C4-2B (cell line): Measurements from ENCODE around the gene ARHGAP42.

Source experiments
- ZFX ChIP-seq: fragments of 450-650 bp; IDR thresholded peaks from 2 replicates; pipeline ENCODE4 v1.6.1; 2017
- TF ChIP-seq, protein P1 (sequence below): fragments of 450-650 bp; conservative IDR thresholded peaks from 2 replicates; pipeline ENCODE4 v1.5.1; 2017; ENCODE audit warnings: mild to moderate bottlenecking

DNA sequence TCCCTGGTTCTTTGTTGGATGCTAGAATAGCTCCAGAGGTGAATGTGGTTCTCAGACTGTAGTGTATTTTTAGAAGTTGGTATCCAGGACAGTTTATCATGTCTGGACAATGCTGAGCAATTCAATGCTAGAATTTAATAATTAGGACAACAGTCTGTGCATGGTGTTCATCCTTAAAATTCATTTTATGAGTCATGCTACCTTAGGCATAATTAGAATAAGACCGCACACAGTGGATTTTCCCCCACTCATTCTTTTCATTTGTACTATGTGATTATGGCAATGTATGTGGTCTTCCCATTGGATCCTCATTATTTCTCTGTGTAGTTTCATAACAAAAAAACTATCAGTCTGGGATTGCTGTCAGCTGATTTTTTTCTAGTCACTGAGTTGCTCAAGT is 196.7 kb downstream of the ARHGAP42 start:
- TF ChIP-seq, protein P1, sequence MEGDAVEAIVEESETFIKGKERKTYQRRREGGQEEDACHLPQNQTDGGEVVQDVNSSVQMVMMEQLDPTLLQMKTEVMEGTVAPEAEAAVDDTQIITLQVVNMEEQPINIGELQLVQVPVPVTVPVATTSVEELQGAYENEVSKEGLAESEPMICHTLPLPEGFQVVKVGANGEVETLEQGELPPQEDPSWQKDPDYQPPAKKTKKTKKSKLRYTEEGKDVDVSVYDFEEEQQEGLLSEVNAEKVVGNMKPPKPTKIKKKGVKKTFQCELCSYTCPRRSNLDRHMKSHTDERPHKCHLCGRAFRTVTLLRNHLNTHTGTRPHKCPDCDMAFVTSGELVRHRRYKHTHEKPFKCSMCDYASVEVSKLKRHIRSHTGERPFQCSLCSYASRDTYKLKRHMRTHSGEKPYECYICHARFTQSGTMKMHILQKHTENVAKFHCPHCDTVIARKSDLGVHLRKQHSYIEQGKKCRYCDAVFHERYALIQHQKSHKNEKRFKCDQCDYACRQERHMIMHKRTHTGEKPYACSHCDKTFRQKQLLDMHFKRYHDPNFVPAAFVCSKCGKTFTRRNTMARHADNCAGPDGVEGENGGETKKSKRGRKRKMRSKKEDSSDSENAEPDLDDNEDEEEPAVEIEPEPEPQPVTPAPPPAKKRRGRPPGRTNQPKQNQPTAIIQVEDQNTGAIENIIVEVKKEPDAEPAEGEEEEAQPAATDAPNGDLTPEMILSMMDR, result no peak
- no peak for TF ChIP-seq ZFX
